CD4-positive, alpha-beta T cell treated with Interleukin-17A for 4 hours (primary cell): Measurements from ENCODE around the gene KLHL22.
"Not testable (repeated sequence)": the region's sequence is repeated elsewhere in the genome, so short reads cannot be mapped to it uniquely, and the experiment has no call there.

Source experiments
- DNase-seq: peaks from one replicate; pipeline ENCODE4 v3.0.0-alpha.2; 2020; ENCODE audit warnings: mixed read lengths

The KLHL22 gene

DNA sequence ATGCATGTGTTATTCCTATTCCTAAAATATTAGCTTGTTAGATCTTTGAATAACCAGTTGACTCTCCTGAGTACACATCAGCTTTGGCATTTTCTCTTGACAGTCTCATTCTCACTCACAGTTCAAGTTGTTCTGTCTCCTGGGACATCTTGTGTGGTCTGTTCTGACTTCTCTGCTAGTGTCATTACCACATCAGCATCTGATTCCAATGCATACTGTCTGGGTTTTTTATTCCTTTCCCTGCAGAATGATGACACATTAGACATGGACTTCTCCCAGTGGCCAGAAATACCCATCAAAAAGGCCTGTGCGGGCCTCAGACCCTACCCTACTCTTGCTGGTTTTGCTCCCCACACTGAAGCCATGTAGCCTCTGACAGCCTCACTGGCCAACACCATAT, 99.0 kb downstream of the KLHL22 start:
- DNase-seq = no peak

DNA sequence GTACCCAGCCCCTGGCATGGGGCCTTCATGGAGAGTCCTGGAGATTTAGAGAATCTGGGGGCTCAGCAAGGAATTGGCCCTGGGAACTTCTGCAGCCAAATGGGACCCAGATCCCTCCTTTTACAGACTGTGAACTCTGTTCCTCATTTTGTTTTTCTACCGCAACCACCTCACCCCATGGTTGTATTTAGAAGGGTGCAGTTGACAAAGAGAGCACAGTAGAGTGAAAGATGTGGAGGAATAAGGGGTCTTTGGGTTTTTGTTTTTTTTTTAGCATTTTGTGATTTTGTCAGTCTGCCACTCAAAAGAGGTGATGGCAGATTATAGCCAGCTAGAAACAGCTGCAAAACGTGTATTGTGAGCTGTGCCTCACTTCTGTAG, 99.7 kb downstream of the KLHL22 start:
- no peak for DNase-seq

DNA sequence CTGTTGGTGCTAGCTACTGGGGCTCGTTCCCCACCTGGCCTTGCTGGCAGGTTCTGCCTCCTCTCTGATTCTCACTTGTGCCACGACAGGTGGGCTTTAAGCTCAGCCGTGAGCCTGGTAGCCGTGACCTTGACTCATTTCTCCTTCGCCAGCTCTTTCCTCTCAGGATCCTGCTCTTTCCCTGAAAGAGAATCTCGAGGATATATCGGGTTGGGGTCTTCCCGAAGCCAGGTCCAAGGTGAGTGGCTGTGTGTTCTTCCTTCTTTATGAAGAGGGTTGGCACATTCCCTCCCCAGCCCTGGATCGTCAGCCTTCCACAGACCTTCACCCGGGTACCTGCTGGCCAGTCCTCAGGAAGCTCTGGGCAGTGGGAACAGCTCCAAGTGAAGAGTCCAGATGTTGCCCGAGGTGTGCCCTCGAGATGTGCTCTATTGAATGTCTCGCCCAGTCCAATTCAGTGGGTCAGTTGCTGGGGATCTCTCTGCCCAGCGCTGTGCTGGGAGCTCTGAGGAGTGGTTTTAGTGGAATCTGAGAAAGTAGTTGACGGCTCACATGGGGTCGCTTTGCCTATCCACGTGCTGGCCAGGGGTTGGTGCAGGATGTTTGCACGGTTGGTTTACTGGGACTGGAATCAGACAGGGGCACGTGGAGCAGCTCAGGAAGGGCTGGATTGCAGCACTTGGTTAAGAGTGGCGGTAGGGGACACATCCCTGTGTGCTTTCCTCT, 100.3 kb downstream of the KLHL22 start:
- DNase-seq = no peak

DNA sequence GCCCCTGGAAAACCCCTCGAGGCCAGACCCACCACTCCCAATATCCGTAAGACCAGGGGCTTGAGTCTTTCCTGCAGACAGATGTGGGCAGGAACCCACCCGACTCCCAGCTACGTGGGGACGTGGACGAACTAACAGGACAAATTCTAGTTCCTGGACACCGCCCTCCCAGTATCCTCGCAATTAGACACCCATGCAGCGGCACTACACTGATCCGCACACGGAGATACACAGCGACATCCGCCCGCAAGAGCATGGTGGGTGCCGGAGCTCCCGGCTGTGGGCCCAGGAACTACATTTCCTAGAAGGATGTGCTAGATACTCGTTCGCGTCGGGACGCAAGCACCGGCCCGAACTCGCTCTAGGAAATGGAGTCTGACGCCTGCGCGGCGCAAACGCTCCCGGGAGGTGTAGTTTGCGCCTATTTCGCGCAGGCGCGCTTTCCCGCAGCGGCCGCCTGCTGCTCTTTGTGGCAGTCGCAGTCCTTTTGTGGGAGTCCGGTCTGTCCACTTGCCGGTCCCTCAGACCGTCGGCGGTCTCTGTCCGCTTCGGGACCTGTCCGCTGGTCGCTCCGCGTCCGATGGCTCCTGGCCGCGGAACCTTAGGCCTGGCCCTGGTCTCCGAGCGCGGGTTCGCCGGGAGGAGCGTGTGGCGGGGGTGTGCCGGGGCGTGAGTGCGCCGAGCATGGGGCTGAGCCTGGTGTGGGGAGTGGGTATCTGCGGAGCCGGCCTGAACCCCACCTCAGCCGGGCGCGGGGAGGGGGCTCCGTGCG, 101.7 kb downstream of the KLHL22 start, which contains the start of gene ZNF74:
Gene ZNF74 (plus strand): TSS at position 447 of the 772 bp plus-strand sequence. CDS start 478 bp downstream, outside the sequence.
- DNase-seq = peak; percentile 90

DNA sequence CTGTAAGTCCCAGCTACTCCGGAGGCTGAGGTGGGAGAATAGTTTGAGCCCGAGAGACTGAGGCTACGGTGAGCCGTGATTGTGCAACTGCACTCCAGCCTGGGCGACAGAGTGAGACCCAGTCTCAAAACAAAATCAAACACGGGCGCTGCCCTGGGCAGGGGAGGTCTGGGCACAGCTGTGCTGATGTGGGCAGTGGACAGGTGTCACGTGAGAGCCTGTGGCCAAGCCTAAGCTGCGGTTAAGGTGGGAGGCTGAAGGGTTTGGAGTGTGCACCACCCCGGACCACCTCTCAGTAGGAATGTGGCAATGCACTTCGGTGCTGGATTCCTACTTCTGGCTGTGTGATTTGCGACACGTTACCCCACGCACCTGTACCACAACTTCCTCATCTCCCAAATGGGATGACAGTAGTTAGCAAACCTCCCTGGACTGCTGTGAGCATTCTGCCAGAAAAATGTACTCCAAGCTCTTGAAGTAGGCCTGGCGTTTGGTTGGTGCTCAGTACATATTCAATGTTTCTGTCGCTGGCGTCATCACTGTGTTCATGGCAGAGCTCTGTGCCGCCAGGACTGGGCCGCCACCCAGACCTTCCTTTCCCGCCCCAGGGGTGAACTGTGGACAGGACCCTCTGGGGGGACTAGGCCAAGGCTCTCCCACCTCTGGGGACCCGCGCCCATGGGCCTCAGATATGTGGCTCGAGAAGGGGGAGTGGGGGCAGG, 102.5 kb downstream of the KLHL22 start:
- DNase-seq = no peak

DNA sequence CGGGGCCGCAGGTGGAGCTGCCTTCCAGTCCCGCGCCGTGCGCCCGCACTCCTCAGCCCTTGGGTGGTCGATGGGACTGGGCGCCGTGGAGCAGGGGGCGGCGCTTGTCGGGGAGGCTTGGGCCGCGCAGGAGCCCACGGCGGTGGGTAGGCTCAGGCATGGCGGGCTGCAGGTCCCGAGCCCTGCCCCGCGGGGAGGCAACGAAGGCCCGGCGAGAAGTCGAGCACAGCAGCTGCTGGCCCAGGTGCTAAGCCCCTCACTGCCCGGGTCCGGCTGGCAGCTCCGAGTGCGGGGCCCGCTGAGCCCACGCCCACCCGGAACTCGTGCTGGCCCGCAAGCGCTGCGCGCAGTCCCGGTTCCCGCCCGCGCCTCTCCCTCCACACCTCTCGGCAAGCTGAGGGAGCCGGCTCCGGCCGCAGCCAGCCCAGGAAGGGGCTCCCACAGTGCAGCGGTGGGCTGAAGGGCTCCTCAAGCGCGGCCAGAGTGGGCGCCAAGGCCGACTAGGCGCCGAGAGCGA, 103.2 kb downstream of the KLHL22 start:
- DNase-seq = not testable (repeated sequence)
